ENCODE measurements around the gene KNSTRN.

The KNSTRN gene

DNA sequence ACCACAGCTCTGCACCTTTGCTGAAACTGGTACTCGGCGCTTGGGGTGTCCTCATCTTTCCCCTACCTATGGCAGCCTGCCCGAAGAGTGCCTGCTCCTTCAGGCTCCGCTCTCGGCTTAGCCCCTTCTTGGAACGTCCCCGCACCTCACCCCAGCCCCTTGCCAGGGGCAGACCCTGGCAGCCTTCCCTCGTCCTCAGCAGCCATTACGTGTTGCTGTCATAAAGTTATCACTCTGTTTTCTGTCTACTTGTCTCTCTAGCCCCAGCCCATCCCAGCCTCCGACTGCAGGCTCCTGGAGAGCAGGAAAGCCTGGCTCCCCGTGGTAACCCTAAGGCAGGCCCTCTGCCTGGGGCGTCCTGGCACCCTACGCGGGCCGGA lies 53.2 kb downstream of the KNSTRN start:
- no peak for DNase-seq

DNA sequence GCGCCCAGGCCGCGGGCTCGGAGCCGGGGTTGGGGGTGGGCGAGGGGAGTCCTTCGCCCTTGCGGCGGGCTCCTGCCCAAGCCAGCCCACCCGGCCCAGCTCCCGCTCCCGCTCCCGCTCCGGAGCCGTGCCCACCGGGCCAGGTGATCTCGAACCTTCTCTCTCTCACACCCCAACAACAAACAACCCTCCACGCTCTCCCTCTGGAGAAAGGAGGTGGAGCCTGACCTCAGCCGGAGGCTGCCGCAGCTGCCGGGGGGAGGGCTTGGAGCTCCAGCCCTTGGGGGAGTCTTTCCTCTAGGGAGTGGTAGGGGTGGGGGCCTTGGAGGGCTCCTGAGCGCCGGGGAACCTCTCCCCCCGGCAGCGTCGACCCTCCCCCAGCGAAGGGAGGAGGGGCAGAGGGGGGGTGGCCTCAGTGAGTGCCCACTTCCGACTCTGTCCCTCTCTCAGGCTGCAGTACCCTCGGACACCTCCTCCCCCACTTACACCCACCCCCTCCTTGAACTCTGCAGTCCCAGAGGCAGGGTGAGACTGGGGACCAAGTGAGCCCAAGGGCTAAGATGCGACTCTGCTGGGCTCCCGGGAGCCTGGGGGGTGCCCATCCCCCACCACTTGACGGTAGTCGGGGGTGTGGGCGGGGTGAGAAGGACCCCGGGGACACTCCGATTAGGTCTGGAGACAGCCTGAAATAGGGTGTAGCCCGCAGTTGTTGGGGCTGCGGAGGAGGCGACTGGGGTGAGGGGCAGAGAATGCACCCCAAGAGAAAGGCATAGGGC lies 53.8 kb downstream of the KNSTRN start:
- no peak for DNase-seq

DNA sequence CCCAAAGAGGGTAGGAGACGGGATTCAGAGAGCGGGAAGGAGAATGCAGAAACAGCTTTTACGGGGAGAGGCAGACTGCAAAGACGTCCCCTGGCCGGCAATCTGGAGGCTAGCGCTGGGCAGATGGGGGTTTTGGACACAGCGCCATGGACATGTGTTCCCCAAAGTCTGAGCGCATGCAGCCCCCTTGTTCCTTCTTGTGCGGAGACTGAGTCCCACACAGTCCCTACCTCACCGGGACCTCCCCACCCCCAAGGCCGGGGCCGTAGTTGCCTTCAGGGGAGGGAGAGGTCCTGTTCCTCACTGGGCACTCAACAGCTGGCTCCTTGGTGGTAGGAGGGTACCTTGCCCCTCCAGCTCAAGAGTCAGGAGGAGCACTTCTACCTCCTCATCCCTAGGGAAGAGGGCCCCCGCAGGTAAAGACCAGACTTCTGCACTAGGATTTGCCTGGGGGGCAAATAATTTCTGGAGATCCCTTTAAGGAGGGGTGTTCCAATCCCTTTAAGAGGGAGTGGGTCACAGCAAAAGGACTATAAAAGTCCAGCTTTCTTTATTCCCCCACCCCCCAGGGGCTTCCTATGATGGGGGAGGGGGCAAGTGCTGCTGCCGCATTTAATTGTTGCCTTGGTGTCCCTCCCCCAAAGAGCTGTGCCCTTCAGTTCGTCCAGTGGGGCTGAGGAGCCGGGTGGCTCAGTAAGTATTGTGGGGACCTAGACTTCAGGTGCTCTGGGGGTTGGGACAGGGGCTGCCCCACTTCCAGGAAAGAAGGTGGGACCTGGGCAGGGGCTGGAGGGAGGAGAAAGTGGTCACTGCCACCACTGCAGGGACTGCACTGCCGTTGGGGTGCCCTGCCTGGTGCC lies 54.6 kb downstream of the KNSTRN start:
- DNase-seq, result no peak

DNA sequence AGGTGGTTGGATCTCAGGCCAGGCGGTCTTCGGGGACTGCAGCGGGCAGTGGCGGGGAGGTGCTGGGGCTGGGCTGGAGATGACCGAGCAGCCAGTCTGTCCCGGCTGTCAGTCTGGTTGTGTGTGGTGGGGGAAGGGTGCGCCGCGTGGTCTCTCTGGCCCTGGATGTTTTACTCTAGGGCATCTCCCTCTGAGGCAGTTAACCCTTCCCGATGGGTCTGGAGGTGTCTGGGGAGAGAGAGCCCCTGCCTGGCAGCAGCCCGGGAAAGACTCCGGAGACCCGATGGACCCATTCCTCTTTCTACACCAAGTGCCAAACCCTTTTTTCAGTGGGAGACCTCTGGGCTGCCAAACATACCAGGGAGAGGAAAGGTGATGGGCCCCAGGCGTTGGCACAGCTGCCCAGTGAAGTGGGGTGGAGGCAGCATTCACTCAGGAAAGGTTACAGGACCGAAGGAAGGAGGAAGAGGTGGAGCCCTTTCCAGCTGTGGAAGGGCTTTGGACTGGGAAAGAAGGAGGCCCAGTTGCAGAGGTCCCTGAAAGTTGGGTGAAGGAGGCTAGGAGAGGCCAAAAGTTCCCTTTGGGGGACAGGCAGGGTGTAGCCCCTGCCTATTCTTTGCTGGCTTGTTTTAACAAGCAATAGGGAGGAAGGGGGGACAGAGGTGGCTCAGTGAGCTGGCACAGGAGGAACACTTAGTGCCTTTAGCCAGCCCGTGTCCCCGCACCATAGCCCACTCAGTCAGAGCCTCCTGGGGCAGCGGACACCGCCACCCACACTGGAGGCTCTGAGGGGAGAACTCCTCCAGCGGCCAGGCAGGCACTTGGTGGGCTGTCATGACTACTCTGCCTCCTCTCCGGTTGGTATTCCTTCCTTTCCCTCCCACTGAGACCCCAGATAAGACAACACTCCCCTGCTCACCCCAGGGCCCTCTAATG lies 55.5 kb downstream of the KNSTRN start:
- no peak for DNase-seq

DNA sequence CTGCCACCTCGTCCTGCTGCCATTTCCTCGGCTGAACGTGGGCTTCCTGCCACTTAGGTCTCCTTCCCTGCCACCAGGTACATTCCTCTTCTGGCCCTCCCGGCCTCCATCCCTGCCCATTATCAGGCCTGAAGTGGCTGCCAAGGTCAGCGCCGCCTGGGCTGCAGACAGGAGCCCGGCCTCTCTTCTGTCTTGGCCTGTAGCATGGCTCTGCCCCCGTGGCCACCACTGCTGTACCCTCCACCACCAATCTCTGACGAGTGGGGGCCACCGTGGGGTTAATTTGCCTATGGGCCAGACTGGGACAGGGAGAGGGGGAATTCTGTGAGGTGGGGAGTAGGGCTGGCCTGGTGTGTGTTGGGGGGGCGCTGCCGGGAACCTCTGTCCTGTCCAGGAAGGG lies 56.2 kb downstream of the KNSTRN start:
- no peak for DNase-seq

DNA sequence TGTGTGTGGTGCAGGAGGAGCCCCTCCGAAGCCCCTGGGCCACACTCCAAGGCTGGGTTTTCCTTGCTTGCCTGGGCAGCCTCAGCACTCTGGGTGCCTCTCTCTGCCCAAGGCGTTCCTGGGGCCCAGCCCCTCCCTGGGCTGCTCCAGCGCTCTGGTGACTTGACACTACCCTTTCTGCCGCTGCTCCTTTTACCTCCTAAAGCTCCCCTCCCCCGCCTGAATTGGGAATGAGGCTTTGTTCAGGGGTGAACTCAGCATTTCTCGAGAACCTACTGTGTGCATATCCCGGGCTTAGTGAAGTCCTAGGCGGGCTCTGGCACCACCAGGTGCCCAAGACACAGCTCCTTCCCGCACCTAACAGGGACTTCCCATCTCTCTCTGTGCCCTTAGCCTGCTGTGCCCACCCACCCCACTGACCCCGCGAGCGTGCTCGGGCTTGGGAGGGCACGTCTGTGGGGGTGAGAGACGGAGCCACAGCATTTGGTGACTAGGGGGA lies 57.0 kb downstream of the KNSTRN start:
- DNase-seq, result no peak

DNA sequence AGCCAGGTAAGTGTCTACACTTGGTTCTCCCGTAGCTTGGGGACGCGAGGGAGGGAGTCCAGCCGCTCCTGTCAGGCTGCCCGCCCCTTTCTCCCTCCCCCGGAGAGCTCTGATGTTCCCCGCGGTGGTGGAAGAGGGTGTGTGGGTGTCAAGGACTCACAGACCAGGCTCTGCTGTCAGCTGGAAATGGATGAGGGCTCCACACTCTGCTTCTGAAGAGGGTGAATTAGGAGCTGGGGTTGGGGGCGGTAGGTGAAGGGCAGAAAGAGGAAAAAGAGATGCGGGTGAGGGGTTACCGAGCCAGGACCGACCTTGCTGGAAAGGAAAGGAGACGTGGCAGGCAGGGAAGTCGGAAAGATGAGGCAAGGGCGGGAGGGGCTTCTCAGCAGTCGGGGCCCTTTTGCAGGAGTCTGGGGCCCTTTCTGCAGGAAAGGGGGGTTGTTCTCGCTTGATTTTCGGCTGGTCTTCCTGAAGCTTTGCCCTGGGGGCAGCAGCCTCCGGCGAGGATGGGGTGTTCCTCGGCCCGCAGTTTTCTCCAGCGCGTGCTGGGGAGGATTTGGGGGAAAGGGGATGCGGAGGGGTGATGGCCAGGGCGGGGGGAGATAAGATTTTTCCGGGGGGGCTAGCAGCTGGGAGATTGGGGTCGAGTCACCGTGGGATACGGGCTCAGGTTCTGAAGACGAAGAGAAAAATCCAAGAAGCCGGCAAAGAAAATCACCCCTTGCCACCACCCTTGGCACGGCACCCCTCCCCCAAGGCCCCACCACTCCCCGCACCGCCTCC lies 57.6 kb downstream of the KNSTRN start:
- no peak for DNase-seq

DNA sequence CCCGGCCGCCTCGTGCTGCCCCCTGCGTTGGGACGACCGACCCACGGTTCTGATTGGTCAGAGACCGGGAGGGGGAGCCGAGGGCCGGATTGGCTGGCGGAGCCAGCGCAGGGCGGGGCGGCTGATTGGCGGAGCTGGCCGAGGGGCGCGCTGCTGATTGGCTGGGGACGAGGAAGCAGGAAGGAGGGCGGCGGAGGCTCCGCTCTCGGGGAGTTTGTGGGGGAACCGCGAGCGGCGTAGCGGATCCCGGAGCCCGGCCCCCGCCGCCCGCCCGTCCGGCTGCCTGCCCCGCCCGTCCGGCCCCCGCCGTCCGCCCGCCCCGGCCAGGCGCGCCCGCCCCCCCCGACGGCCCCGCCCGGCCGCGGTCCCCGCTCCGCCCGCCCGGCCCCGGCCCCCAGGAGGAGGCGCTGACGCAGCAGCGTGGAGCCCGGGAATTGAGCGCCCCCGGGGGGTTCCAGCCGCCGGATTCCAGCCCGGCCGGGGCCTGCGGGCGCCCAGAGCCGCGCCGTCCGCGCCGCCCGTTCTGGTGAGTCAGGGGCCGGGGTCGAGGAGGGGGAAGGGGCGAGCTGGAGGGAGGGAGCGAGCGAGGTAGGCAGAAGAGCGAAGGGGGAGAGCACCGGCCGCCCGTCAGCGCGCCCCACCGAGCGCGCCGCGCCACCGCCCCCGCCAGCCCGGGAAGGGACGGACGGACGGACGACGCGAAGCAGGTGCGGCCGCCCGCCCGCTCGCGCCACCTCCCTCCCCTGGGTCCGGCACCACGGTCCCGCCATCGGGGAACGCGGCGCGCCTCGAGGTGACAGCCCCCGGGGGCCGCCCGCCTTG lies 58.4 kb downstream of the KNSTRN start, which contains the start of gene BAHD1:
BAHD1 (plus strand) TSS at position 211 of the 822 bp plus-strand sequence. CDS start 17,512 bp downstream, outside the sequence.
- peak; percentile 48 for DNase-seq

DNA sequence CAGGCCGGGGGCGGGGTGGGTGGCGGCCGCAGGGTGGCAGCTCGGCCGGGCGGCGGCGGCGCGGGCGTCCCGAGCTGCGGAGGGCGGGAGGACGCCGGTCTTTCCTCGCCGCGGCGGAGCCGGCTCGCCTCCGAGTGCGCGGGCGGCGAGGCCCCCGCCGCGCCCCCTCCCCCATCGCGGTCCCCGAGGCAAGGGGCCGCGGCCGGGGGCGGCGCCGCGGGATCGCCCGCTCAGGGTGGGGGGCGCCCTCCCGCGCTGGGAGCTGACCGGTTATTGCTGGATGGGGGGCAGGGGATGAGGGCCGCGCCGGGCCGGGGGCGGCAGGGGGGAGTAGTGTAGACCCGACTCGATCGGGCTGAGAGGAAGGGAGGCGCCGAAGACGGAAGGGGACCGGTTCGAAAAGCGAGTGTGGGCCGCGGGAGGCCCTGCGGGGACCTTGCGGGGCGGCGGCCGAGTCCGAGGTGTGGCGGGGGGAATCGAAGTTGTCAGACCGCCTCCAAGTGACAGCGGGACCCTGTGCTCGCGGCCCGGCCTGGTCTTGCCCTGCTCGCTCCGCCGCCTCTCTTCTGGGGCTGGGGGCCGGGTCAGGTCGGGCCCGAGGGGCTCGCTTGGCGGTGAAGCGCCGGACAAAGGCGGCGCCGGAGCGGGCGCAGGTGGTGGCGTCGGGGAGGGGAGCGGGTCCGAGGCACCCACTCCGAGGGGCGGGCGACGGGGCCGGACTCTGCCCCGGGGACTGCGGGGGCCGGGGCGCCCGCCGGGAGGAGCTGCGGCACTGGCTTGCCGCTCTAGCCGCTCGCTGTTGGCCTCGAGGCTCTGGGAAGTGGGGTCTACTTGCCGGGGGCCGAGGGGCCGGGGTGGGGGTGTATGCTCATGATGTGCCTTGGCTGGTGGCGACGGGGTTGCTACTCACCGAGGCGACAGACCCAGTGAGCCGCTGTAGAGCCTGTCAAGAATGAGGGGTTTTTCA lies 59.3 kb downstream of the KNSTRN start:
- no peak for DNase-seq

DNA sequence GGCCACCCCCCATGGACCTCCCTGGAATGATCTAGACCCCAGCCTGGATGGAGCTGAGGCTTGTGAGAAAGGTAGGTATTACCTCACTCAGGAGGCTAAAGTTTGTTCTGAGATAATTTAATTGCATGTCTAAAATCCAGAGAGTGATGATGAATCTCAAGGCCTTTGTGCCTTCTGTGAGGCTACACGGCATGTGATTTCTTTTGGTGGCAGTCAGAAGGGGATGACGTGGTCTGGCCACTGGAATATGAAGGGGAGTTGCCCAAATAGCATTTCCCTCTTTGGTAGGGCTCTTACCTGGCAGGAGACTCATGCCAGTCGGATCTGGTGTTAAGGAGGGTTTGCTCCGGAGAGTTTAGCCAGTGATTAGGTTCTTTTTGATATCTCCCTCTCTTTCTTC lies 60.7 kb downstream of the KNSTRN start:
- DNase-seq, result no peak

DNA sequence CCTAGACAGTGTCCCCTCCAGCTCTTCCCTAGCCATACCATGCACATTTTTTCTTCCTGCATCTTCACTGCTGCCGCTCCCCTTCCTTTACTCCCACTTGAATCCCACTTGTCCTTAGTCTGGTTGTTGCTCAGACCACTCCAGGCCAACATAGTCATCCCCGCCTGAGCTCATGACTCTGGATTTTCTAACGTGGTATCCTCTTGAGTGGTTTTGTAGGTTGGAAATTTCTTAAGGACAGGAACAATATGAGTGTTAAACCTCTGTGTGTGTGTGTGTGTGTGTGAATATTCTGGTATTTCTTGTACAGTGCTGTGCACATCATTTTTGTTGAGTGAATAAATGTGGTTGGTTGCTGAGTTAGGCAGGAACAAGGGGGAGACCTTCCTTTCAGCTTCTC lies 61.3 kb downstream of the KNSTRN start:
- no peak for DNase-seq

Measured in NCI-H1417 treated with DMSO at 0.1 percent for 48 hours (cell line).